ENCODE results near the gene DHX29.
"Not testable (repeated sequence)": the region's sequence is repeated elsewhere in the genome, so short reads cannot be mapped to it uniquely, and the experiment has no call there.

DHX29 gene, protein sequence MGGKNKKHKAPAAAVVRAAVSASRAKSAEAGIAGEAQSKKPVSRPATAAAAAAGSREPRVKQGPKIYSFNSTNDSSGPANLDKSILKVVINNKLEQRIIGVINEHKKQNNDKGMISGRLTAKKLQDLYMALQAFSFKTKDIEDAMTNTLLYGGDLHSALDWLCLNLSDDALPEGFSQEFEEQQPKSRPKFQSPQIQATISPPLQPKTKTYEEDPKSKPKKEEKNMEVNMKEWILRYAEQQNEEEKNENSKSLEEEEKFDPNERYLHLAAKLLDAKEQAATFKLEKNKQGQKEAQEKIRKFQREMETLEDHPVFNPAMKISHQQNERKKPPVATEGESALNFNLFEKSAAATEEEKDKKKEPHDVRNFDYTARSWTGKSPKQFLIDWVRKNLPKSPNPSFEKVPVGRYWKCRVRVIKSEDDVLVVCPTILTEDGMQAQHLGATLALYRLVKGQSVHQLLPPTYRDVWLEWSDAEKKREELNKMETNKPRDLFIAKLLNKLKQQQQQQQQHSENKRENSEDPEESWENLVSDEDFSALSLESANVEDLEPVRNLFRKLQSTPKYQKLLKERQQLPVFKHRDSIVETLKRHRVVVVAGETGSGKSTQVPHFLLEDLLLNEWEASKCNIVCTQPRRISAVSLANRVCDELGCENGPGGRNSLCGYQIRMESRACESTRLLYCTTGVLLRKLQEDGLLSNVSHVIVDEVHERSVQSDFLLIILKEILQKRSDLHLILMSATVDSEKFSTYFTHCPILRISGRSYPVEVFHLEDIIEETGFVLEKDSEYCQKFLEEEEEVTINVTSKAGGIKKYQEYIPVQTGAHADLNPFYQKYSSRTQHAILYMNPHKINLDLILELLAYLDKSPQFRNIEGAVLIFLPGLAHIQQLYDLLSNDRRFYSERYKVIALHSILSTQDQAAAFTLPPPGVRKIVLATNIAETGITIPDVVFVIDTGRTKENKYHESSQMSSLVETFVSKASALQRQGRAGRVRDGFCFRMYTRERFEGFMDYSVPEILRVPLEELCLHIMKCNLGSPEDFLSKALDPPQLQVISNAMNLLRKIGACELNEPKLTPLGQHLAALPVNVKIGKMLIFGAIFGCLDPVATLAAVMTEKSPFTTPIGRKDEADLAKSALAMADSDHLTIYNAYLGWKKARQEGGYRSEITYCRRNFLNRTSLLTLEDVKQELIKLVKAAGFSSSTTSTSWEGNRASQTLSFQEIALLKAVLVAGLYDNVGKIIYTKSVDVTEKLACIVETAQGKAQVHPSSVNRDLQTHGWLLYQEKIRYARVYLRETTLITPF (N-terminal part only)

DNA sequence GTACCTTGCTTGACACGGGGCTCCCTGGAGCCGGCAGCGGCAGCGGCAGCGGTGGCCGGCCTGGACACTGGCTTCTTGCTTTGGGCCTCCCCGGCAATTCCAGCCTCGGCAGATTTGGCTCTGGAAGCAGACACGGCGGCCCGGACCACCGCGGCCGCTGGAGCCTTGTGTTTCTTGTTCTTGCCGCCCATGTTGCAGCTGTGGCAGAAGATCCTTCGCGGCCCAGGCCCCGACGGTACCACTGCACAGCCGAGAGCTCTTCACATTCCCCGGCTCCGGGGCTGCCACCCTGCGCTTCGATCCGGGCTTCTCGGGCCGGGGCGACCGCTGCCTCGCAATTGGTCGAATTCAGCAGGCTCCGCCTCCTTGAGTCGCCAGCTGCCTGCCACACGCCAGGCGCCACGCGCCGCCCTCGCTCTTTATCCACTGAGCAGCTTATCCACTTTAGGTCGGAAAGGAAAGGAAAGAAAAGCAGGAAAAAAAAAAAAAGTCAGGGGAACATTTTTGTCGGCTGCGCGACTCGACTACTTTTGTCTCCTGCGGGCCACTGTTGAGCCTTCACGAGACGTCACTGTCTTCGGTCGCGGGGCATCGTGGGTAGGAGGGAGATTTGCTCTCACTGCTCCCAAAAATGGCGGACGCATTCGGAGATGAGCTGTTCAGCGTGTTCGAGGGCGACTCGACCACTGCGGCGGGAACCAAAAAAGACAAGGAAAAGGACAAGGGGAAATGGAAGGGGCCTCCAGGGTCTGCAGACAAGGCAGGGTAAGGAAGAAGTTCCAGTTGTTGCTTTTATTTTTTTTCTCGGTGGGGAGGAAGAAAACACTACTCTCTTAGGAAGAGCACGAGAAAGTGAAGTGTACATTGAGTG is at the start of gene DHX29, which contains the start of gene MTREX:
TSS of gene DHX29 (minus strand) at position 312 of the 871 bp plus-strand sequence. CDS start at position 191, 121 bp downstream.
TSS of gene MTREX (plus strand) at position 607 of the 871 bp plus-strand sequence. CDS start at position 632, 25 bp downstream.
- peak; percentile 85 for DNase-seq

DNA sequence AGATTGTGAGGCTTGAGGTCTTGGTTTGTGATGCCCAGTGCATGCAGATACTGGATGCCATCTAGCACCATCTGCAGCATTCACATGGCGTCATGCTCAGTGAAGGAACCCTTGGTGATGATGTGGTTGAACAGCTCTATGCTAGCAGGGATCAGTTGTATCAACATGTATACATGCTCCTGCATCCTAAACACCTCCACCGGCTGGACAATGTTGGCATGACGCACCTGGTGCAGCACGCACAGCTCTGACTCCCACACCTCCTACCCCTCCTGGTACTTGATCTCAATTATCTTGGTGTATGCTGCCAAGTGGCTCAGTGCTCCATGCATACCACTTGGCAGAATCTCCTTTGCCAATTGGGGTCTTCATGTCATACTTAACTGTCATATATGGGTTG is 49.4 kb upstream of the DHX29 start:
- DNase-seq = no peak

DNA sequence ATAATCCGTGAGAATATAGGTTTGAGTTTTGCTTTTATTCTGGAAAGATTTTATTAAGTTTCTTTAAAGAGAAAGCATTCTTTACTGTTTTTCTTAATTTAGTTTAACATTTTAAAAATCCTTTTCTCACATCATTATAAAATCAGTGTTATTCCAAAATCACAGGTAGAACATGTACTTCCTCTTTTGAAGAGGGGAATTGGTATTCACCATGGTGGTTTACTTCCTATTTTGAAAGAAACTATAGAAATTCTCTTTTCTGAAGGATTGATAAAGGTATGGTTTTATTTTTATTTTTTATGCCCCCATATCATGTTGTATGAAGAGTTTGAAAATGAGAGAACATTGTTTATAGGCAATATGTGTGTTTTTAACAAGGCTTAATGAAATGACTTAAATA is 43.3 kb upstream of the DHX29 start:
- no peak for DNase-seq

DNA sequence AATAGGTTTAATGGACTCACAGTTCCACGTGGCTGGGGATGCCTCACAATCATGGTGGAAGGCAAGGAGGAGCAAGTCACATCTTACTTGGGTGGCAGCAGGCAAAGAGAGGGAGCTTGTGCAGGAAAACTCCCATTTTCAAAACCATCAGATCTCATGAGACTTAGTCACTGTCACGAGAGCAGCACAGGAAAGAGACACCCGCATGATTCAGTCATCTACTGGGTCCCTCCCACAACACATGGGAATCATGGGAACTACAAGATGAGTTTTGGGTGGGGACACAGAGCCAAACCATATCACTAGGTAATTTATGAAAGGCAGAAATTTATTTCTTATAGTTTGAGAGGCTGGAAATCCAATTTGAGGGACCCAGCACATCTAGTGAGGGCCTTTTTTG is 40.3 kb upstream of the DHX29 start:
- DNase-seq = no peak

DNA sequence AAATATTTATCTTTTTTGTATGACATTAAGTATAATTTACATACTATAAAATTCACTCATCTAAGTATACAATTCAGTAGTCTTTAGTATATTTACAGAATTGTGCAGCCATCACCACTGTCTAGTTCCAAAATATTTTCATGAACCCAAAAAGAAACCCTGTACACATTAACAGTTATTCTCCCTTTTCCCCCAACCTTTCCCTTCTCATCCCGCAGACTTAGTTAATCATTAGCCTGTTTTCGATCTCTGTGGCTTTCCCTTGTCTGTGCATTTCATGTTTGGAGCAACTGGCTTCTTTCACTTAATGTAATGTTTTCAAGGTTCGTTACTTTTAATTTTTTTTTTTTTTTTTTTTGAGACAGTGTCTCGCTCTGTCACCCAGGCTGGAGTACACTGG is 37.8 kb upstream of the DHX29 start:
- DNase-seq = no peak

DNA sequence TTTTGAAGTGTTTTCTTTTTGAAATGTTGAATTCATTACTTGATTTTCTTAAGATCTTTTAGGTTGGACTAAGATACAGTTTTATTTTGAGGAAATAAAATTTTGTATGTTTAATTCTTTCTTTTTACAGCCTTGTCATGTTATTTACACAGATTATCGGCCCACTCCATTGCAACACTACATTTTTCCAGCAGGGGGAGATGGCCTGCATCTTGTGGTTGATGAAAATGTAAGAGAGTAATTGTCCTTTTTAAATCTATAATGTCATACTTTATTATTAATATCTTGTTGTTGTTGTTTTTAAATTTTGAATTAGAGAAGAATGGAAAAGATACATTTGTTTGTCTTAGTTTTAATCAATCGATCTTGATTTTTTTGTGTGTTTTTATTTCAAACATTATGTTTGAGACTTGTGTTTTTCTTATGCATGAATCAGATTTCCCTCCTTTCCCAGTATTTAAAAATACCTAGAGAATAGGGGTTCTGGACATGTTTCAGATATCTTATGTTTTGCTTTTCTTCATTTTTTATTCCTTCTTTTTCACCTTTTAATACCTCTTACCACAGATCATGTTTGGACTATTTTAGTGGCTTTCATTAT is 37.0 kb upstream of the DHX29 start:
- DNase-seq = no peak

DNA sequence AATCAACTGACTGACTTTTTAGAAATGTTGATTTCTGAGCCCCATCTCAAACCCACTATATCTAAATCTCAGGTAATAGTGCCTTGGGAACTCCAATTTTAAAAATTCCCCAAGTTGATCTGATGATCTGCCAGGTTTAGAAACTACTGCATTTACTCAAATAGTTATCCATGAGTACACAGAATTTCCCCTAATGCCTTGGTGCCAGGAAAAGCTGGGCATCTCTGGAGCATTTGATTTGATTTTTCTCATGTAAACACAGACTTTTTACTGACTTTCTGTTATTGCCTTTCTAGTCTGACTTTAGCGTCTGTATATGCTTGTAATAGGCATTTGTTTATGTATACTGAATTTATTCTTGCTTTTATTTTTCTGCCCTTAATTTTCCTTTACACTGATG is 36.1 kb upstream of the DHX29 start:
- no peak for DNase-seq

DNA sequence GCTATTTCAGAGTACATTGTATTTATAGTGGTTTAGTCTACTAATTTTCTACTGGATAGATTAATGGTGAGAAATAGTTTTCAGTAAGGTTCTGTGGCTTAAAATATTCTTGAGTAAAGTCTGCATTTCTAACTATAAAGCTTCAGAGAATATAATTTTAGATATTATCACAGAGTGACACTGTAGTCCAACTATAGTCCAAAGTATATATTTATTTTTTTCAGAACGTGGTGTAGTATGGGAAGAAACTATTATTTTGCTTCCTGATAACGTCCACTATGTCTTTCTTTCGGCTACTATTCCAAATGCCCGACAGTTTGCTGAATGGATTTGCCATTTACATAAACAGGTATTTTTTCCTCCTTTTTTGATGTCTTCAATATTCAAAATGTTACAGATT is 35.6 kb upstream of the DHX29 start:
- DNase-seq = no peak

DNA sequence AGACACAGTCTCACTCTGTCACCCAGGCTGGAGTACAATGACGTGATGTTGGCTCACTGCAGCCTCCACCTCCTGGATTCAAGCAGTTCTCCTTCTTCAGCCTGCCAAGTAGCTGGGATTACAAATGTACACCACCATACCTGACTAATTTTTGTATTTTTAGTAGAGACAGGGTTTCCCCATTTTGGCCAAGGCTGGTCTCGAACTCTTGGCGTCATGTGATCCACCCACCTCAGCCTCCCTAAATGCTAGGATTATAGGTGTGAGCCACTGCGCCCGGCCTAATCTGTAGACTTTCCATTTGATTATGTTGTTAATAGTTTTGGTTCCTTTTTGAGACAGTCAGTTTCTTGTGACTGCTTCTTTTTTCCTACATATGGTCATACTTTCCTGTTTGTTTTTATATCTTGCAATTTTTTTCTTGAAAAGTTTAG is 31.3 kb upstream of the DHX29 start:
- DNase-seq = no peak

DNA sequence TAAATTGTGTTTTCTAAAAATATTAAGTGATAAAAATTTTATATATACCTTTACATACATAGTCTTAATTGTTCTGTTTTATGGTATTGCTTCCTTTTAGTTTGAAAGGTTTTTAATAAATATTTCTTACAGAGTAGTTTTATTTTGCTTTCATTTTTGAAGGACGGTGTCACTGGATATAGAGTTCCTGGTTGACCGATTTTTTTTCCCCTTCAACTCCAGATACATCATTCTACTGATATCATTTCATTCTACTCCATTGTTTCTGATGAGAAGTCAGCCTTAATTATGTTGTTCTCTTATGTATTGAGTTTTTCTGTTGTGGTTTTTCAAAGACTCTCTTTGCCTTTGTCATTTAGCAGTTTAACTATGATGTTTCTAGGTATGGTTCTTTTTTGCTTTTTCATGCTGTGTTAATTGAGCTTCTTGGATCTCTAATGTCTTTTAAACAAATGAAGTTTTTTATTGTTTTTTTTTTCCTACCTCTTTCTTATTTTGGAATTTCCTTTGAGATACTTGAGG is 30.7 kb upstream of the DHX29 start:
- no peak for DNase-seq

DNA sequence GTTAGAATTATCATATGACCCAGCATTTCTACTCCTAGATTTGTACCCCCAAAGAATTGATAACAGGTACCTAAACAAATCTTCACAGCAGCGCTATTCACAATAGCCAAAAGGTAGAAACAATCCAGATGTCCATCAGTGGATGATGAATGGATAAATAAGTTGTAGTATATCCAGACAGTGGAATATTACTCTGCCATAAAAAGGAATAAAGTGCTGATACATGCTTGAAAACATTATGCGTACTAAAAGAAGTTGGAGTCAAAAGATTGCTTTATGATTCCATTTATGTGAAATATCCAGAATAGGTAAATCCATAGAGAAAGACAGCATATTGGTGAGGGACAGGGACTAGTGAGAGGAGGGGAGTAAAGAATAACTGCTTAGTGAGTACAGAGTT is 26.3 kb upstream of the DHX29 start:
- no peak for DNase-seq

DNA sequence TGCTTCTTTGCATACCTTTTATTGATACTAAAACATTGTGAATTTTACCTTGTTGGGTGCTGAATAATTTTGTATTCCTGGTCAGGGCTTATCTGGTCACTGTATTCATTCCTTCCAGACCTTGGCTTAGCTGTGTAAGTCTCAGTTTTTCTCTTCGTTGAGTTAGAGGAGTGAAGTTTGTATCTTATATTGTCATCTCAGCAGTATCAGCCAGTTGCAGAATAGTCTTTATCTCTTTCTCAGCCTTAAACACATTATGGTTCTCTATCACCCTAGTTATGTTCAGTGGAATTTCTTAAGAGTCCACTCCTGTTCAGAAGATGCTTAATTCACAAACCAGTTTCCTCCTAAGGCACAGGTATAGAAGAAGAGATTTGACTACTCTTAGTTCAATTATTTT is 25.5 kb upstream of the DHX29 start:
- no peak for DNase-seq

DNA sequence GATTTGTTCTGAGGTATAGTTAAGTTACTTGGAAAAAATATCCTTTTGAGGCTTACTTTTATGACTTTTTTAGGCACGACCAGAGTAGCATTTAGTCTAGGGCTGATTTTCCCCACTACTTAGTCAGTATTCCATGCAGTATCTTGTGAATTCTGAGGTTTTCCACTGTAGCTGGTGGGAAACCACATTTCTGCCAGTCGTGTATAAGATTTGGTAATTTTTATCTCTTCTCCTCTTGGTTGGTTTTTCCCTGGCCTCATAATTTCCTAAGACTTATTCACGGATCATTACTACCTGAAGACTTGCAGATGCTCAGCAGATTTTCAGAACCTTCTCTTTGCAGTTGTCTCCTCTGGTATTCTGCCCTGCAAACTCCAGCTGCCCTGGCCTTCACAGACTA is 23.8 kb upstream of the DHX29 start:
- DNase-seq = no peak

DNA sequence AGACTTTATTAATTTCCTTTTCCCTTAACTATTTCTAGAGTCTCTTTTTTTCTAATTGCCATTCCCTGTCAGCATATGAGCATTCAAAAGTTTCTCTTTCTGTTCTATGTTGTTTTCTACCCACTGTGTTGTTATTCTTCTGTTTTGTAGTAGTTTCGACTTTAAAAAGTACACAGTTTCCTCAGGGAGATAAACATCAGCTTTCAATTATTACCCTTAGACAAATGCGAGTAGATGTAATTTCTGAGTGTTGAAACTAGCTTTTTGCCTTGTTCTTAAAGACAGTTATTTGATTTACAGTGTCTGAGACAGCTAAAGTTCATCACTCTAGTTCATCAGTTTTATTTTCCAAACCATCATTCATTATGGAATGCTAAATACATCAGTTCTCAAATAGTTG is 19.8 kb upstream of the DHX29 start:
- DNase-seq = no peak

DNA sequence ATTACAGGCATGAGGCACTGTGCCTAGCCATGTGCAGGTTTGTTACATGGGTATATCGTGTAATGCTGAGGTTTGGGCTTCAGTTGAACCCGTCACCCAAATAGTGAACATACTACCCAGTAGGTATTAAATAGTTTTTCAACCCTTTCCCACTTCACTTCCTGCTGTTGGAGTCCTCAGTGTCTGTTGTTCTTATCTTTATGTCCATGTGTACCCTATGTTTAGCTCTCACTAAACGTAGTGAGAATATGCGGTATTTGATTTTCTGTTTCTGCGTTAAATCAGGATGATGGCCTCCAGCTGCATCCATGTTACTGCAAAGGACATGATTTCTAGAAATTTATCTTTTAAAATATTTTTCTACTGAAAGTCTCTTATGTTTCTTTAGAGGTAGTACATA is 18.1 kb upstream of the DHX29 start:
- DNase-seq = no peak

DNA sequence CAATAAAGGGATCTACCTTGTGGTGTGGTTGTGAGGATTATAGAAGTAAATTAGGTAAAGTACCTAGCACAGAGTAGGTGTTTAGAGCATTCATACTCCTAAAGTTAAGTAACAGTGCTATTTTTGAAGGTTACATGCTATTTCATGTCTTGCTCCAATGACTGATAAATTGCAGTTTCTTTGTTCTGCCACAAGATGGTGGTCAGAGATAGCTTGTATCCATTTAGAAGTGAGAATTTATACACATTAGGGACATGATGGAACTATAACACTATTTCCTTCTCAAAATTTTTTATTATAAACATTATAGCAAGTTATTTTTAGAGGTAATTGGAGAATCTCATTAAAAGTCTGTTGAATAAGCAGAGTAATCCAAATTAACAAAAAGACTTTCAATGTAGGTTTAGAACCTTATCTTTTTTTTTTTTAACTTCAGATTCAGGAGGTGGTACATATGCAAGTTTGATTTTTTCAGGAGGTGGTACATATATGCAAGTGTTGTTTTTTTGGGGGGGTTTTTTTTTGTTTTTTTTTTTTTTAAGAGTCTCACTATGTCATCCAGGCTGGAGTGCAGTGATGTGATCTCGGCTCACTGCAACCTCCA is 17.4 kb upstream of the DHX29 start:
- peak; percentile 43 for DNase-seq

DNA sequence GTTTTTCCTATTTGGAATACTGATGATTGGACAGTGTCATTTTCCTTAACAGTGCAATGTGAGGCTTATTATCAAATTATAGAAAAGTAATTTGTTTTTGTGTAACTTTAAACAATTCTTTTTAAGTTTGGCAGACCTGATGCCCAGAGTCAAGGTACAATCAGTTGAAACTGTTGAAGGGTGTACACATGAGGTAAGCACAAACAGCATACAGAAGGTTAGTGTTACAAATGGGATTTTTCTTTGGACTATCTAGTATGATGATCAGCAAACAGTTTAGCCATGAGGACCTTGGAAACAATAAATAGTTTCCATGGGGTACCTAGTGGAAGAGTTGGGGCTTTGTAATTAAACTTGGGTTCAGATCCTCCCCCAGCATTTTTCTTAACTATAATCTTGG is 16.5 kb upstream of the DHX29 start:
- no peak for DNase-seq

DNA sequence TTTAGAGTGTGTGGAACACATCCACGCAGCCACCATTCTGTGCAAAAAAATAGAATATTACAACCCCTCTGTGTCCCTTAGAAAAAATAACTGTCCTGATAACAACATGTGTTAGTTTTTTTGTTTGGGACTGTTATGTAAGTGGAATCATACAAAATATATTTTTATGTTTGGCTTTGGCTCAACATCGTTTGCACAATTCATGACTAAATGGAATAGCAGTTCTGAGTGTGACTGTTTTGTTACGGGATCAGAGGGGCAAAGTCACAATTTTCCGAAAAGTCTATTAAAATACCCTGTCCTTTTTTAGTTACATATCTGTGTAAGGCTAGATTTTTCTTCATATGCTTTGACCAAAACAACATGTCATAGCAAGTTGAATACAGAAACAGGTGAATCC is 13.1 kb upstream of the DHX29 start:
- DNase-seq = no peak

DNA sequence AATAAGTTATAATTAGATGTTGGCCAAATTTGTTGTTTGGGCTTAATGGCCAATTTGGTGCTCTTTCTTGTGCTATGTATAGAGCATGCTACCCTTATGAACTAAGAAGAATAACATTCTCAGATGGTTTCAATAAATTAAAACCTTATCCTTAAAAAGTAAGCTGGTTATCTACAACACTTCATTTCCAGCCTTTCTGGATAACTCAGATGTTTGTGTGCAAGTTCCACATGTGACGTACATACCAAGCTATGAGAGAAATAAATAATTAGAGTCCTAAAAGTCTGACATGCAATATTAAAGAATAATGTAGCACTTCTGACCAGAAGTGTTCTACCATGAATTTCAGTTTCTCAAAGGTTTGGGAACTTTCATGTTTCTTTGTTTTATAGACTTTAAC is 12.0 kb upstream of the DHX29 start:
- DNase-seq = no peak

DNA sequence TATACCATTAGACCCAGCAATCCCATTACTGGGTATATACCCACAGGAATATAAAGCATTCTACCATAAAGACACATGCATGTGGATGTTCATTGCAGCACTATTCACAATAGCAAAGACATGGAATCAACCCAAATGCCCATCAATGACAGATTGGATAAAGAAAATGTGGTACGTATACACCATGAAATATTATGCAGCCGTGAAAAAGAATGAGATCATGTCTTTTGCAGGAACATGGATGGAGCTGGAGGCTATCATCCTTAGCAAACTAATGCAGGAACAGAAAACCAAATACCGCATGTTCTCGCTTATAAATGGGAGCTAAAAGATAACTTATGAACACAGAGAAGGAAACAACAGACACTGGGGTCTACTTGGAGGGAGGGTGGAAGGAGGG is 10.7 kb upstream of the DHX29 start:
- DNase-seq = not testable (repeated sequence)

DNA sequence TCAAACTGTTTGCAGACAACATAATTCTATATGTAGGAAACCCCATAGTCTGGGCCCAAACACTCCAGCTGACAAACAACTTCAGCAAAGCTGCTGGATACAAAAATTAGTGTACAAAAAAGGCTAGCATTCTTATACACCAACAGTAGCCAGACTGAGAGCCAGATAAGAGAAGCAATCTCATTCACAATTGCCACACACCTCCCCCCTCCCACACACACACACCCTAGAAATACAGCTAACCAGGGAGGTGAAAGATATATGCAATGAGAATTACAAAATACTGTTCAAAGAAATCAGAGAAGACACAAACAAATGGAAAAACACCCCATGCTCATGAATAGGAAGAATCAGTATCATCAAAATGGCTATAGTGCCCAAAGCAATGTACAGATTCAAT is 9.3 kb upstream of the DHX29 start:
- DNase-seq = no peak
